ENCODE data around the gene CPNE2.

CPNE2 gene

DNA sequence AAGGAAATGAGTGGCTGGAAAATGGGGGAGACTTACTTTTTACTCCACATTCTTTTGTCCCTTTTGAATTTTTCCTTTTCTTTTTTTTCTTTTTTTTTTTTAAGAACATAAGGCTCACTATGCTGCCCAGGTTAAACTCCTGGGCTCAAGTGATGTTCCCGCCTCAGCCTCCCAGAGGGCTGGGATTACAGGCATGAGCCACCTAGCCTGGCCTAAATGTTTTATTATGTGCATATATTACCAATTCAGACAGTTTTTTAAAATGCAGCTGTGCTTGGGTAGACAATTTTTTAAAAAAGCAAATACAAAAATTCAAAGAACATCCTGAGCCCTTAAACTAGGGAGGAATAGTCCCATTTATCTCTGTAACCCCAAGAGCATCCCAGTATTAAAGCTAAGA is 65.2 kb downstream of the CPNE2 start:
- H3K36me3 ChIP-seq (ENCODE audit: insufficient read depth, low read length): peaks cover 18% of the 10 kb centered on the region; the same call in 1 of the 2 replicates
- H3K9me3 ChIP-seq (ENCODE audit: control insufficient read depth, insufficient read depth, low read length): no peaks in the 10 kb centered on the region

DNA sequence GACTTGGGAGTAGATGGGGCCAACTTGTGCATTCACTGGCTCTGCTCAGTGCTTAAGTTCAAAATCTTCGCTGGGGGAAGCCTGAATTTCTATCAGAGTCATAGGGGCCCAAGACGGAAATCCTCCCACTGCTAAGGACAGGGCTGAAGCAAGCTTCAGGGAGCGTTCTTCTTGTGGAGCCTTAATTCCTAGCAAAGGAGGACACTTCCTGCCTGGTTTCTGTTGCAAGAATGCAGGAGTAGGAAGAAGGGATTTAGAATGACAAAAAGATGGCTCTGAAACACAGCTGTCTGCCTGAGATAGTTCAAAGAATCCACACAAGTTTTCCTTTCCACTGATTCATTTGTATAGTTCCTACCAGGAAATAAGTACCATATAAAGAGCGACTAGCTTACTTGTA is 67.1 kb downstream of the CPNE2 start:
- Histone ChIP-seq H3K4me1 (ENCODE audit: insufficient read depth, low read length) (peaks cover 14% of the 10 kb centered on the region), H3K9ac (ENCODE audit: low read depth, low read length) (no peak overlapping the region), H3K36me3 (ENCODE audit: insufficient read depth, low read length) (peaks cover 8% of the 10 kb centered on the region; the same call in 1 of the 2 replicates)

More for the DNA sequence above, 65.2 kb downstream of the CPNE2 start:
- no peak overlapping the region for H3K9ac ChIP-seq (ENCODE audit: low read depth, low read length)
- H3K4me1 ChIP-seq (ENCODE audit: insufficient read depth, low read length): peaks cover 14% of the 10 kb centered on the region

DNA sequence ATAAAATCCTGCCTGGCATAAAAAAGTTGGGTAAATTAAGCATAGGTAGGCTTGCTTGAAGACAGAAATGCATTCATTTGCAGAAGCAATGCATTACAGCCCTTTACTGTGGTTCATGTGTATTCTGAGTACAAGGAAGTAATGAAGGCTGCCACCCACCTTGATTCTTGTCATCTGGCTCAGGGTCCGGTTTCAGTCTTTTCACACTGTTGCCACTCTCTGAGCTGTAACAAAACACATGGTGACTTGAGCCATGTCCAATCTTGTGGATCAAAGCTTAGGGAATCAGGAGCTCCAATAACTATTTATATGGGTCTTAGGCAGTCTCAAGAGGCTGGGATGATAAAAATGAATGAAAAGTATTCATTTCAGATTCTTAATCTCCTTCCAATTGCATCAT is 71.5 kb downstream of the CPNE2 start:
- Histone ChIP-seq H3K36me3 (ENCODE audit: insufficient read depth, low read length) (peaks cover 20% of the 10 kb centered on the region), H3K9me3 (ENCODE audit: control insufficient read depth, insufficient read depth, low read length) (no peaks in the 10 kb centered on the region), H3K9ac (ENCODE audit: low read depth, low read length) (no peak overlapping the region), H3K4me1 (ENCODE audit: insufficient read depth, low read length) (peaks cover 14% of the 10 kb centered on the region)

More for the DNA sequence above, 67.1 kb downstream of the CPNE2 start:
- no peaks in the 10 kb centered on the region for H3K9me3 ChIP-seq (ENCODE audit: control insufficient read depth, insufficient read depth, low read length)

DNA sequence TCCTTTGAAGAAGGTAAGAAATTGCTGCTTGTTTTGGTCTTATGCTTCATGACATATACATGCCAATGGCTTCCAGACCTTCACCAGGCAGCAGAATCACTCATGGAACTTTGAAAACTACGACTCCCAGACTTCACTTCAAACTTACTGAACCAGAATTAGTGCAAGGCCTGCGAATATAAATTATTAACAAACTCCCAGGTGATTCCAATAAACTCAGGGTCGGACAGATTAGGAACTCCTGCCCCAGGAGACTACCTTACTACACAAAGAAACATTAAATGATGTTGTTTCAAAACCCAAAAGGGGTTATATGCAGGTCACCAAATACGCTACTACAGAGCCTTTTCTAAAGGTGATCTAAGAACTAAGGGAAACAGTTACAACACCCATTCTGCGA is 73.1 kb downstream of the CPNE2 start:
- Histone ChIP-seq H3K9ac (ENCODE audit: low read depth, low read length) (no peak overlapping the region), H3K4me1 (ENCODE audit: insufficient read depth, low read length) (peaks cover 7% of the 10 kb centered on the region; the same call in 1 of the 2 replicates), H3K9me3 (ENCODE audit: control insufficient read depth, insufficient read depth, low read length) (no peaks in the 10 kb centered on the region), H3K36me3 (ENCODE audit: insufficient read depth, low read length) (peaks cover 20% of the 10 kb centered on the region)

DNA sequence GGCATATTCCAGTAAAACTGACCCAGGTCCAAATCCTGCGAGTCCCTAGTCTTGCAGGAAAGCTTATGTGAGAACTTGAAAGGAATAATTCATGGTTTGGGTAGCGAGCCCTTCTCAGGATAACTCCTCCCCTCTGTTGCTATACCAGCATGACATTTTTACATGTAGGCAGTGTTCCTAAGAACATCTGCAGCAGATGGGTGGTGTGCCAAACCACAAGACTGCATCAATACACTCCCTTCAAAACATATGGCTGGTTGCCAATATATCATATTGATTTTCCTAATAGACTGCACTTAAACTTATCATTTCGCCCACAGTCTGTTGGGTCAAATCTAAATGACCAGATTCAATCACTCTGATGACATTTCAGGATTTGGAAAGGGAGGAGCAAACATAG is 73.6 kb downstream of the CPNE2 start:
- peaks cover 20% of the 10 kb centered on the region for H3K36me3 ChIP-seq (ENCODE audit: insufficient read depth, low read length)
- H3K9me3 ChIP-seq (ENCODE audit: control insufficient read depth, insufficient read depth, low read length): no peaks in the 10 kb centered on the region
- no peak overlapping the region for H3K9ac ChIP-seq (ENCODE audit: low read depth, low read length)
- peaks cover 2% of the 10 kb centered on the region; the same call in 1 of the 2 replicates for H3K4me1 ChIP-seq (ENCODE audit: insufficient read depth, low read length)

DNA sequence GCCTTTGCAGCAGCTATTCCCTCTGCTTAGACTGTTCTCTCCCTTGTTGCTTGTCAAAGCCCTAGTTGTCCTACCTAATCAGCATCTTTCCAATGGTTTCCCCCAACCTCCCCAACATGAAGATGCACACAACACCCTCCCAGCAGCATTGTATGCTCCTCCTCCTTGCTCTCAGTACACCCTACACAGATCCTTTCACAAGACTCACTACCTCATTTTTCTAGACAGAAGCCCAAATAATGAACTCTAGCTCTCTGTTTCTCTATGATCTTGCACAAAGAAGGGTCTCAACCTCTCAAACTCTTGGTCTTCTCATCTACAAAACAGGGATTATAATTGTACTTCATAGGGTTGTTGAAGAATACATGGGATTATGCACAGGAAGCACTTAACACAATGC is 74.1 kb downstream of the CPNE2 start:
- no peaks in the 10 kb centered on the region for H3K4me1 ChIP-seq (ENCODE audit: insufficient read depth, low read length)
- H3K9me3 ChIP-seq (ENCODE audit: control insufficient read depth, insufficient read depth, low read length): no peaks in the 10 kb centered on the region
- no peak overlapping the region for H3K9ac ChIP-seq (ENCODE audit: low read depth, low read length)
- H3K36me3 ChIP-seq (ENCODE audit: insufficient read depth, low read length): peaks cover 20% of the 10 kb centered on the region

DNA sequence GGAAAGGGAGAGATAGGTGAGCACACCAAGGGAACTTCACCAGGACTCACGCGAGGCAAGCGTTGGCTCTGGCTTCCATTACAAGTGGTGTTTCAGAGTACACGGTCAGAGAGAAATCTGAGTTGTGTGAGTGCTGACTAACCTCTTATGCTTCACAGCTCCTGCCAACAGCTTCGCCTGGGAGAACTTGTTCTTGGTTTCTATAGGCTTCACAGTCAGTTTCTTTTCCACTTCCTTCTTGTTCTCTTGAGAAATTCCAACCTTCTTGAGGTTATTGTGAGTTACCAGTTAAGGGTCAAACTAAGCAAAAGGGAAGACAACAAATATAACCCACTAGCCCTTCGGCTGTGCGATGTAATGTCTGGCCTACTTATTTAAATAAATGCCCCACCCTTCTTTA is 74.6 kb downstream of the CPNE2 start:
- Histone ChIP-seq H3K9me3 (ENCODE audit: control insufficient read depth, insufficient read depth, low read length) (no peaks in the 10 kb centered on the region), H3K36me3 (ENCODE audit: insufficient read depth, low read length) (peaks cover 24% of the 10 kb centered on the region), H3K4me1 (ENCODE audit: insufficient read depth, low read length) (no peaks in the 10 kb centered on the region), H3K9ac (ENCODE audit: low read depth, low read length) (no peak overlapping the region)

DNA sequence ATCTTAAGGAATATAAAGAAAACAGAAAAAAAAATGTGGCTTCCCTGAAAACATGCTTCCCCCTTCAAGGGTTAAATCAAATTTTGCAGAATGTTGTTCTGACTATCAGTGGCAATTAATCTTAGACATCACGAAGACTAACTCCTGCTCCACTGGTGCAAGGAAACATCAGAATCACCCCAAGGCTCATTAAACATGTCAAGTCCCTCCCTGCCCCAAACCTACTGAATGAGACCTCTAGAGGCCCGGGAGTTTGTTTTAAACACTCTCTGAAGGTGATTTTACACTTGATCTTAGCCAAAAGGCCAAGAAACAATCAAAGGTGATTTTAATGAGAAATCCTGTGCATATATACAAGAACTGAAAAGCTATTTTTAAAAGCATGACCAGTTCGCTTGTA is 75.2 kb downstream of the CPNE2 start:
- peaks cover 24% of the 10 kb centered on the region for H3K36me3 ChIP-seq (ENCODE audit: insufficient read depth, low read length)
- H3K4me1 ChIP-seq (ENCODE audit: insufficient read depth, low read length): no peaks in the 10 kb centered on the region
- no peak overlapping the region for H3K9ac ChIP-seq (ENCODE audit: low read depth, low read length)
- no peaks in the 10 kb centered on the region for H3K9me3 ChIP-seq (ENCODE audit: control insufficient read depth, insufficient read depth, low read length)

DNA sequence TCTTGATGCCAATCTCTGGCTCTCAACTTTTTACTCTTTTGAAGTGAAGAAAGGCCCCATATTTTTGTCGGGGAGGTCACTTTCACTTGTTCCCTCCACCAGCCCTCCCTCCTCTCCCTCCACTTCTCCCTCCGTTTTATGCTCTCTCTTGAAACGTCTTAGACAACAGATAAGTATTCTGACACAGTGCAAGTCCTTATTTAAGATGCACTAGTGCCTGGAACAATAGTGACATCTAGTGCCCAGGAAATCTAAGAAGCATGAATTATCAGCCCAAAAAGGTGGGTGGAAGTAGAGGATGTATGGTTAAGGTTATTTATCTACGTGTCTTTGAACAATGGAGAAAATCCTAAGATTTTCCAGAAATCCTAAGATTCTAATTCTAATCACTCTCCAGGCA is 75.6 kb downstream of the CPNE2 start:
- Histone ChIP-seq H3K9ac (ENCODE audit: low read depth, low read length) (no peak overlapping the region), H3K36me3 (ENCODE audit: insufficient read depth, low read length) (peaks cover 24% of the 10 kb centered on the region), H3K4me1 (ENCODE audit: insufficient read depth, low read length) (no peaks in the 10 kb centered on the region), H3K9me3 (ENCODE audit: control insufficient read depth, insufficient read depth, low read length) (no peaks in the 10 kb centered on the region)

DNA sequence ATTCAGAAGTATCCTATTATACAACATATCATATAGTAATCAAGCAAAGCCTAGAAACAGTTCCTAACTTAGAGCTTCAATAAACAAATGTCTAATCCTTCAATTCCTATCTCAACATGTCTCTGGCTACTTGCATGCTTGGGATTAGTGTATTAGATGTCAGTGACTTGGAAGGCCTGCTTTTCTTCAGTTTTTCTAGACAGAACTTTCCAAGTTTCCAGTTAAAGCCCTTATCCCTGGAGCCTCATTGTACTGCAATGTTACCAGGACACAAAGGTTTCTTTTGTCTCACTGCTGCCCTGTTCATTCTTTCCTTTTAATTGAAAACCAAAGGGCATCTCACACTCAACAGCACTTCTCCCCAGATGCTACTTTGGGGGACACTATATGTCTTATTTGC is 76.9 kb downstream of the CPNE2 start:
- Histone ChIP-seq H3K36me3 (ENCODE audit: insufficient read depth, low read length) (peaks cover 26% of the 10 kb centered on the region), H3K9me3 (ENCODE audit: control insufficient read depth, insufficient read depth, low read length) (no peaks in the 10 kb centered on the region), H3K4me1 (ENCODE audit: insufficient read depth, low read length) (no peaks in the 10 kb centered on the region), H3K9ac (ENCODE audit: low read depth, low read length) (no peak overlapping the region)

DNA sequence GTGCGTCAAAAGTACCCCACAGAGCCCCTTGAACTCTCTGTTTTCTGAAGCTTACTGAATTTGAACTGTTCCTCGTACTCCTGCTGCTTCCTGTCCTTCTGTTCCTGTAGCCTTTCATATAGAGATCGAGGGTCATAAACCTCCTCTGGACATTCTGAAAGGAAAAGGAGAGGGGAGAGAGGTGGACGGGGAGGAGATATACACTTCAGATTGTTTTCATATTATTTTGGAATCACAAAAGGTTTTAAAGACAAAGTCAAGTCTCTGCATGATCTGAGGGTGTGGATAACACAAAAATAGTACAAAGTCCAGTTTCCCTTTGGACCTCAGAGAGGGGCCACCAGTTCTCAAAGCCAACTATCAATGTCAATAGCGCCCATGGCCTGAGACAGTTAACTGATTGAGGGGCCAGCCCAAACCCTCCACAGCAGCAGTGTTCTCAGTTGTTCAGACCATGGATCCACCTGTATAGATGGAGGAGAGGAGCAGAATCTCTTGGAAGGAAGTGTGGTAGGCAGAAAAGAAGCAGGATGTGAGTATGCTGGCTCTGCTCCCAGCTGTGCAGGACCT is 80.4 kb downstream of the CPNE2 start:
- Histone ChIP-seq H3K9me3 (ENCODE audit: control insufficient read depth, insufficient read depth, low read length) (no peaks in the 10 kb centered on the region), H3K36me3 (ENCODE audit: insufficient read depth, low read length) (peaks cover 9% of the 10 kb centered on the region), H3K4me1 (ENCODE audit: insufficient read depth, low read length) (no peaks in the 10 kb centered on the region), H3K9ac (ENCODE audit: low read depth, low read length) (no peak overlapping the region)

DNA sequence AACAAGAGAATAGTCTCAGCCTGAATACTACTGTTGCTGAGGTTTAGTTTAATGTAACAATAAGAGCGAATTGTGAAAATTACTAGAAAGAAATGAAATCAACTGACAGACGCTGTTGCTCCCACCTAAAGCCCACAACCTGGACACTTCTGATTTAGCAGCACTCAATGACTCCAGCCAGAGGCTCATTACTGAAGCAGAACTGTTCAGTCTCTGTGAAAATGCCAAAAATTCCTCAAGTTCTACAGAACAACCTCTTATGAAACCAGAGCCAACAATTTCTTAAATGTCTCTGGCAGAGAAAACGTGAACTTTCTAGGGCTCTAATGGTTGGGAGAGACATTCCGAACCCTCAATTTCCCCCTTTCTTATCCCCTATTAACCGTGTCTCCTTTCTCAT is 83.5 kb downstream of the CPNE2 start:
- H3K36me3 ChIP-seq (ENCODE audit: insufficient read depth, low read length): peaks cover 7% of the 10 kb centered on the region

DNA sequence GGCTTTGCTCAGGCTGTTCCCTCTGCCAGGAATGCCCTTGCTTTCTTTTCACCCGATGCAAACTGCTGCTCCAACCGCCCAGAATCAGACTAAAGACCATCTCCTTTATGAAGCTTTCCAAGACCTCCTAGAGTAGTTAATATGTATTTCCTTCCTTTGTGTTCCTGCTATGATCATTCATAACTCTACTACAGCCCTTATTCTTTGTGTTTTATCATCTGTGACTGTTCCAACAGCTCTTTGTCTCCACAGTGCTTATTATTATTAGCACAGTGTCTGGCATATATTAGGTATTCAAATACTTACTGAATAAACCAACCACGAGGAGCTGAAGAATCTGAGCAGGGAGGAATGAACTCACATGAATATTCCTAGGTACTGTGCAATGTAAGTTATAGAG is 85.8 kb downstream of the CPNE2 start:
- H3K4me1 ChIP-seq (ENCODE audit: insufficient read depth, low read length): peaks cover 19% of the 10 kb centered on the region
- peaks cover 2% of the 10 kb centered on the region for H3K36me3 ChIP-seq (ENCODE audit: insufficient read depth, low read length)
- H3K9me3 ChIP-seq (ENCODE audit: control insufficient read depth, insufficient read depth, low read length): no peaks in the 10 kb centered on the region
- no peak overlapping the region for H3K9ac ChIP-seq (ENCODE audit: low read depth, low read length)

More for the DNA sequence above, 83.5 kb downstream of the CPNE2 start:
- peaks cover 9% of the 10 kb centered on the region; the same call in 1 of the 2 replicates for H3K4me1 ChIP-seq (ENCODE audit: insufficient read depth, low read length)
- H3K9me3 ChIP-seq (ENCODE audit: control insufficient read depth, insufficient read depth, low read length): no peaks in the 10 kb centered on the region
- no peak overlapping the region for H3K9ac ChIP-seq (ENCODE audit: low read depth, low read length)

DNA sequence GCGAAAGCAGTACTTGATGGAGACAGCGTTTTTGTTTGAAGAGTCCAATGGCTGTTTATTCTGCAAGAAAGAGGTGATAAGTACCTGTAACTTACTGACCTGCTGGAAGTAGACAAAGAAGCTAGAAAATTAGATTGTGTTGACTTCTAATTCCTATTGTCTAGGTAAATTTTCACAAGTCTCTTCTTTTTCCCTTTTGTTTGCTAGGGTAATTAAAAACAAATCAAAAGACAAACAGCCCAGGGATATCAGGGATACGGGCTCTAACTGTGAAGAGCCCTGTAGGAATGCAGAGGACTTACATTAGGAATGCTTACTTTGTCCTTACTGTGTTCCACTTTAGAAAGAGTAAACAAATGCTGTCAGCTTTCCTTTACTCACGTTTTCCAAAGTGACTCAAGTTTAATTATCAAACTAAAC is 86.4 kb downstream of the CPNE2 start:
- Histone ChIP-seq H3K4me1 (ENCODE audit: insufficient read depth, low read length) (peaks cover 19% of the 10 kb centered on the region), H3K36me3 (ENCODE audit: insufficient read depth, low read length) (no peaks in the 10 kb centered on the region), H3K9me3 (ENCODE audit: control insufficient read depth, insufficient read depth, low read length) (no peaks in the 10 kb centered on the region), H3K9ac (ENCODE audit: low read depth, low read length) (no peak overlapping the region)

DNA sequence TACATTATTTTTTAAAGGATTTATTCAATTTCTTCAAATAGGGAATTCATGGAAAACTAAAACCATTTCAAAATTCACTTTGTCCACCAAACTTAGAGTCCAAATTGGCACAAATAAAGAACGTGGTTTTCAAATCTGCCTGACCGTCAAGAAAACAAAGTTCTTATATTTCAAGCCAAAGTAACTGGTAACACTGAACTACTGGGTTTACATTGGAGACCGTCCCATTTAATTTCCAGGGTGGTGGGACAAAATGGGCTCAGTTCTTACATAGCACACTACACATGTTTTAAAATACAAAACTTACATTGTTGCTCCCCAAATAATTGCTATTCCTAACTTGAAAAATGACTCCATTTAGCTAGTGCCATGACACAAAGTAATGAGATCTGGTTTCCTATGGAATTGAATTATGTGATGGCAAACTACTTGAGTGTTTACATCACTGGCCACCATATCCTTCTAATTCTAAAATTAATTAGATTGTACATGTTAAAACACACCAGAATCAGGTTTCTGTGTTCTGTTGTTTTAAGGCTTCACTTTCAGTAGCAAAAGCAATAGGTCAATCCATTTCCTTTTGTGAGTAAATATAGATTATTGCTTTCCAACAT is 86.9 kb downstream of the CPNE2 start:
- H3K4me1 ChIP-seq (ENCODE audit: insufficient read depth, low read length): peaks cover 19% of the 10 kb centered on the region
- H3K9me3 ChIP-seq (ENCODE audit: control insufficient read depth, insufficient read depth, low read length): no peaks in the 10 kb centered on the region
- no peaks in the 10 kb centered on the region for H3K36me3 ChIP-seq (ENCODE audit: insufficient read depth, low read length)
- no peak overlapping the region for H3K9ac ChIP-seq (ENCODE audit: low read depth, low read length)

All from ES-I3 (cell line).